Esophagus muscularis mucosa (tissue), 4 donors: Measurements from ENCODE around the gene TNK2. TPM values are rescaled to one million over a fixed set of nuclear protein-coding genes. Genes with fewer than 3 reads are reported as not detected.
"Not testable (repeated sequence)": the region's sequence is repeated elsewhere in the genome, so short reads cannot be mapped to it uniquely, and the experiment has no call there.

Source experiments
- DNase-seq: peaks from one replicate; pipeline ENCODE4 v3.0.0-alpha.2; 2017; ENCODE audit errors: extremely low spot score
- H3K27ac ChIP-seq, 4 donors: fragments of 200-600 bp; sonication (generic); replicated peaks in 1 of 4; 1 replicate in 3 of 4; 2 replicates in 1 of 4; pipeline ENCODE4 v1.5.1; 2016 to 2019; ENCODE audit warnings: mild to moderate bottlenecking in 1 of 4
- H3K27me3 ChIP-seq, 4 donors: fragments of 200-600 bp; sonication (generic); one replicate each; pipeline versions ENCODE4 v1.5.1 to v1.6.0; 2016 to 2019
- H3K36me3 ChIP-seq, 4 donors: fragments of 200-600 bp; sonication (generic); one replicate each; pipeline ENCODE4 v1.5.1; 2016 to 2019
- H3K4me1 ChIP-seq, 4 donors: fragments of 200-600 bp; sonication (generic); one replicate each; pipeline ENCODE4 v1.5.1; 2016 to 2019
- H3K4me3 ChIP-seq, 4 donors: fragments of 200-600 bp; sonication (generic); 1 replicate in 2 of 4; 2 replicates in 2 of 4; pipeline ENCODE4 v1.5.1; 2016 to 2019; ENCODE audit warnings: mild to moderate bottlenecking in 4 of 4, moderate library complexity in 1 of 4
- H3K9me3 ChIP-seq, 4 donors: fragments of 200-600 bp; sonication (generic); 1 replicate in 3 of 4; 2 replicates in 1 of 4; pipeline ENCODE4 v1.5.1; 2016 to 2019
- CTCF ChIP-seq, 3 experiments: fragments of 200-600 bp in 2 of 3; fragments of 450-650 bp in 1 of 3; sonication (generic) in 2 of 3; IDR thresholded peaks; one replicate each; pipeline ENCODE4 v1.5.1; 2017 to 2019; ENCODE audit warnings: antibody characterized with exemption in 3 of 3, mild to moderate bottlenecking in 2 of 3, moderate library complexity in 1 of 3
- EP300 ChIP-seq: sonication (generic); formaldehyde crosslinking; IDR thresholded peaks from one replicate; pipeline ENCODE4 v1.6.1; 2017; ENCODE audit warnings: antibody characterized with exemption
- POLR2A ChIP-seq: fragments of 450-650 bp; IDR thresholded peaks from one replicate; pipeline ENCODE4 v1.6.1; 2017; ENCODE audit warnings: antibody characterized with exemption, moderate library complexity, mild to moderate bottlenecking, low read depth
- POLR2AphosphoS5 ChIP-seq, 2 donors: sonication (generic); formaldehyde crosslinking; IDR thresholded peaks; one replicate each; pipeline ENCODE4 v1.6.1; 2017; ENCODE audit warnings: antibody characterized with exemption in 2 of 2
- WGBS: methylation state at CpG from one replicate; pipeline ENCODE4 v1.1.5; 2018; 5-methylcytosine and 5-hydroxymethylcytosine counted together
- intact Hi-C: fragments of 100-400 bp; cut with DNase I; formaldehyde crosslinking; loops from one replicate; pipeline ENCODE4 v1.15.1; 2023
- total RNA-seq, 4 donors: library from RNA; depleted of rRNA; stranded (reverse); fragments of >200 nt; gene quantifications; one replicate each; pipeline versions ENCODE4 v1.1.0 to v1.2.1, GENCODE V29; 2016

Gene TNK2
- total RNA-seq, 4 donors from 2014 or later, result 16.4 to 42.3 (median 28.3) TPM

DNA sequence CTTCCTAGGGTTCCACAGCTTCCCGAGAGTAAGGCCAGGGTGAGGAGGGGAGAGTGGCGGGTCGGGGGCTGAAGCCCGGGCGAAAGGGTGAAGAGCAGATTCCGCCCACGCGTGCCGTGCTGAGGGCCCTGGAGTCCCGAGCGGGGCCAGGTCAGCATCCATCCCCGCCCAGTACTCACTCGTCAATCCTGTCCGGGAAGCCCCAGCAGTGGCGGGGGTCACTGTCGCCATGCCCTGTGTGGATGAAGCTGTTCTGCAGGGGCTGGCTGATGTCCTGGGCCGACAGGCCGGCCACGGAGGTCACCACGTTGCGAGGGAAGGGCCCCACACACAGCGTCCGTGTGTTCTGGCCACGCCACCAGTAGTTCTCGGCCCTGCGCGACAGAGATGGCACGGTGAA lies 36.3 kb downstream of the TNK2 start:
- Histone ChIP-seq H3K4me1 (peaks cover 0 to 9% (median 5%) of the 10 kb centered on the region in 4 donors), H3K4me3 (no peak overlapping the region), H3K27me3 (no peaks in the 10 kb centered on the region), H3K9me3 (no peaks in the 10 kb centered on the region), H3K36me3 (peaks cover 30 to 91% (median 84%) of the 10 kb centered on the region in 4 donors), H3K27ac (no peak overlapping the region)
- intact Hi-C loops, result no loop called here
- DNase-seq, result no peak
- WGBS, result 90% methylated on average over 2 of the region's 28 CpGs
- TF ChIP-seq POLR2A (no peak), EP300 (no peak), POLR2AphosphoS5 (IDR thresholded peaks at IDR 0.05) (no peak), CTCF (IDR thresholded peaks at IDR 0.05) (no peak)

DNA sequence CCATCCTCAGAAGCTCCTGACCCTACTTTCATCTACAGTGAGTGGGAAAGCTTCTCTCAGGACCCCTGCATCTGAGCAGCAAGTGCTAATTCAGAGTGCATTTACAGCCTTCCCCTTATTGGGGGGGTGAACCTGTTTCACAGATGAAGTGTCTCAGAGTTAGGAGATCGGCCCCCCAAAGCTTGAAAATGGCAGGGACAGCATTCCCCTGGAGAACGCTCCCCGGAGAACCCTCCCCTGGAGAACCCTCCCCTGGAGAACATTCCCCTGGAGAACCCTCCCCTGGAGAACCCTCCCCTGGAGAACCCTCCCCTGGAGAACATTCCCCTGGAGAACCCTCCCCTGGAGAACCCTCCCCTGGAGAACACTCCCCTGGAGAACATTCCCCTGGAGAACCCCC lies 36.7 kb downstream of the TNK2 start:
- intact Hi-C loops, H3K27me3 ChIP-seq, H3K9me3 ChIP-seq, H3K27ac ChIP-seq, H3K4me1 ChIP-seq, DNase-seq, H3K4me3 ChIP-seq: not testable (repeated sequence)
- 100% methylated on average over 3 of the region's 3 CpGs for WGBS
- H3K36me3 ChIP-seq, result peaks cover 34 to 91% (median 84%) of the 10 kb centered on the region in 4 donors

DNA sequence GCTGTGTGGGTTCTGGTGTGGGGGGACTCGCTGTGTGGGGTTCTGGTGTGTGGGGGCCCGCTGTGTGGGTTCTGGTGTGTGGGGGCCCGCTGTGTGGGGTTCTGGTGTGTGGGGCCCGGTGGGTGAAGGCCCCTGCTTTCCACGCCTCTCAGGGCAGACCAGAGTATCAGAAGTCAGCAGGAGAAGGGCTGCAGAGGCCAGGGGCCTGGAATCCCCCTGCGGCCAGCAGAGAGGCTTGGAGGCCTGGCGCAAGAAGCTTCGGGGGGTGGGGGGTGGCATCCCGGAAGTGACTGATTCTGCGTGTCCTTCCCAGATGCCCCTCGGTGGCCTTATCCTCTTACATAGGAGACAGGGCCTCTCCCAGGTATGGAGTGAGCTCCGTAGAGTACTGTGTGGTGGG lies 37.4 kb downstream of the TNK2 start:
- WGBS, result 89% methylated on average over 6 of the region's 12 CpGs
- Histone ChIP-seq H3K27me3 (no peaks in the 10 kb centered on the region), H3K36me3 (peaks cover 36 to 90% (median 86%) of the 10 kb centered on the region in 4 donors), H3K4me3 (no peak overlapping the region), H3K9me3 (no peaks in the 10 kb centered on the region), H3K4me1 (peaks cover 0 to 9% (median 5%) of the 10 kb centered on the region in 4 donors), H3K27ac (no peak overlapping the region)
- DNase-seq, result no peak
- TF ChIP-seq POLR2A, result no peak
- TF ChIP-seq EP300, result no peak
- no peak for TF ChIP-seq POLR2AphosphoS5 (IDR thresholded peaks at IDR 0.05)
- TF ChIP-seq CTCF (IDR thresholded peaks at IDR 0.05), result no peak
- intact Hi-C loops, result no loop called here

DNA sequence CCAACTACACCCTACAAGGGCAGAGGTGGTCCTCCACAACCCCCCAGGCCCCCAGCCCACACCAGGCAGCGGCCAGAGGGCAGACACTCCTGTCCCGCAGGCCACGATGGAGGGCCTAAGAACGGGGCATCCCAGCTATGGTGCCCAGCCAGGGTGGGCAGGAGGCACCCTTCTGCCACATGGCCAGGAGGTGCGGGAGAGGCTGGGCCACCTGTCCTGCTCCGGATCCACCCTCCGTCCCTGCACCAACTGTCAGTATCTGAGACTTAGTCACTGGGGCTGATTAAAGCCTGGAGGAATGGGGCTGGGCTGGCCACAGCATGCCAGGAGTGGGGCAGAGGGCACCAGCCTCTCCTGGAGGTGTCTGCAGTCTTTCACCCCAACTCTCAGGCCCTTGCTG lies 37.9 kb downstream of the TNK2 start:
- no peak for DNase-seq
- Histone ChIP-seq H3K27me3 (no peaks in the 10 kb centered on the region), H3K9me3 (no peaks in the 10 kb centered on the region), H3K4me1 (peaks cover 0 to 9% (median 5%) of the 10 kb centered on the region in 4 donors), H3K4me3 (no peak overlapping the region), H3K36me3 (peaks cover 36 to 87% (median 85%) of the 10 kb centered on the region in 4 donors), H3K27ac (no peak overlapping the region)
- TF ChIP-seq EP300 (no peak), POLR2A (no peak), CTCF (IDR thresholded peaks at IDR 0.05) (no peak), POLR2AphosphoS5 (IDR thresholded peaks at IDR 0.05) (no peak)
- 80% methylated on average over 1 of the region's 7 CpGs for WGBS
- intact Hi-C loops, result no loop called here

GRCh38 chr3:195869413-195870001 lies 38.8 kb downstream of the TNK2 start:
- TF ChIP-seq CTCF (IDR thresholded peaks at IDR 0.05), result no peak
- TF ChIP-seq POLR2AphosphoS5 (IDR thresholded peaks at IDR 0.05), result no peak
- no peak for TF ChIP-seq POLR2A
- Histone ChIP-seq H3K27me3 (no peaks in the 10 kb centered on the region), H3K4me1 (peaks cover 0 to 9% (median 5%) of the 10 kb centered on the region in 4 donors), H3K27ac (peak overlapping the region in 1 of 4 donors; percentile 14), H3K36me3 (peaks cover 36 to 88% (median 84%) of the 10 kb centered on the region in 4 donors), H3K9me3 (no peaks in the 10 kb centered on the region), H3K4me3 (no peak overlapping the region)
- WGBS, result 75% methylated on average over 23 of the region's 31 CpGs
- intact Hi-C loops, result no loop called here
- DNase-seq, result no peak
